Testis (tissue), 3 donors: Measurements from ENCODE around the gene SLC8B1. TPM values are rescaled to one million over a fixed set of nuclear protein-coding genes. Genes with fewer than 3 reads are reported as not detected.

Experiments
- DNase-seq: peaks from one replicate; pipeline ENCODE4 v3.0.0-alpha.2; 2019
- H3K27ac ChIP-seq, 2 donors: fragments of 200-600 bp; sonication (generic); one replicate each; pipeline ENCODE4 v1.5.1; 2019
- H3K27me3 ChIP-seq: fragments of 200-600 bp; sonication (generic); one replicate; pipeline ENCODE4 v1.5.1; 2019
- H3K36me3 ChIP-seq: fragments of 200-600 bp; sonication (generic); one replicate; pipeline ENCODE4 v1.5.1; 2017; ENCODE audit warnings: low read depth; ENCODE audit errors: missing control alignments
- H3K4me1 ChIP-seq: fragments of 200-600 bp; sonication (generic); one replicate; pipeline ENCODE4 v1.5.1; 2019
- H3K4me3 ChIP-seq, 2 donors: fragments of 200-600 bp; sonication (generic); one replicate each; pipeline ENCODE4 v1.5.1; 2017 to 2019
- H3K9me3 ChIP-seq: fragments of 200-600 bp; sonication (generic); one replicate; pipeline ENCODE4 v1.5.1; 2017
- POLR2A ChIP-seq: fragments of 450-650 bp; IDR thresholded peaks from one replicate; pipeline ENCODE4 v1.6.1; 2017; ENCODE audit warnings: antibody characterized with exemption, mild to moderate bottlenecking, moderate library complexity
- WGBS, 2 donors: methylation state at CpG; one replicate each; pipeline ENCODE4 v1.1.5; 2018; 5-methylcytosine and 5-hydroxymethylcytosine counted together
- intact Hi-C: fragments of 100-400 bp; cut with DNase I; formaldehyde crosslinking; loops from one replicate; pipeline ENCODE4 v1.15.1; 2023; ENCODE audit warnings: low total_unique reads
- polyA plus RNA-seq: library from polyadenylated mRNA; stranded (reverse); fragments of 350-450 nt; fragmentation: Illumina TruSeq; extraction: RNeasy Lipid Tissue Mini Kit (QIAGEN cat#74804); gene quantifications from one replicate; pipeline ENCODE4 v1.2.3, GENCODE V29; 2014; ENCODE audit warnings: low read depth, low replicate concordance; ENCODE audit not compliant: insufficient read depth
- total RNA-seq, 2 donors: library from RNA; depleted of rRNA; stranded (reverse); fragments of >200 nt; gene quantifications; one replicate each; pipeline ENCODE4 v1.2.3, GENCODE V29; 2016
- TF ChIP-seq, protein P1 (sequence below), 3 experiments: fragments of 450-650 bp in 2 of 3; fragments of 200-600 bp in 1 of 3; sonication (generic) in 1 of 3; IDR thresholded peaks; one replicate each; pipeline ENCODE4 v1.5.1; 2016 to 2019; ENCODE audit warnings: antibody characterized with exemption in 3 of 3, mild to moderate bottlenecking in 2 of 3, moderate library complexity in 1 of 3

The SLC8B1 gene
- total and polyA plus RNA-seq, 3 donors from 2014 or later = 41.2 to 88.3 (median 78.0) TPM

DNA sequence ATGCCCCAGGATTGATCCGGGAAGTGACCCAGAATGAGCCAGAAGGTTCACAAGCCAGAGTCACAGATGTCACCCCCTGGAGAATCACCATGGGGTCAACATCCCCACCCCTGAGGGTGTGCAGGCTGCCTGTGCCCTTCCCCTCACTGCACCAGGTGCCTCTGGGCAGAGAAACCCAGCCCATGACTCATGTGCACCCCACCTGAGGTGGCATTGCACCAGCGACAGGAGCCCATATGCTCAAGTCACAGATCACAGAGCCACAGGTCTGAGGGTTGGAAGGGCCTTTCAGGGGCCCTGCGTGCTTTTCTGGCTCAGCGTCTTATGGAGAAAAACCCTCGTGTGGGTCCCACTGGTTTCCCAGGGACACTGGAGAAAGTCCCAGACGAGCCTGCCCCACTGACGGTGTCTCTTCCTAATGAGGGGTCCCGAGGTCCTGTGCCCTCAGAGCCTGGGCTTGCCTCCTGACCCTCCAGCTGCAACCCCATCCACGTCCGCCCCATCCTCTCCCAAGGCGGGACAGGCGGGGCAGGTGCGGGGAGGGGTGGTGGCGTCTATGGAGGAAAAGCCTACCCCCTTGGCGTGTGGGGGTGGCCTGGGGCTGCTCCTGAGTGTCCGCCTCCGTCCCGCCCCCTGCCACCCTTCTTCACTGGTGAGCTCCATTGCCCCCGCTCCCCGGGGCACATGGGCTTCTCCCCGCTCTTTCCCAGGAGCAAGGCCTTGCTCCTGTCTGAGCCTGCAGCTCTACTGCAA, 47.6 kb downstream of the SLC8B1 start:
- Histone ChIP-seq H3K27me3 (no peaks in the 10 kb centered on the region), H3K4me3 (no peak overlapping the region), H3K36me3 (no peaks in the 10 kb centered on the region), H3K27ac (no peak overlapping the region), H3K9me3 (no peaks in the 10 kb centered on the region), H3K4me1 (peaks cover 9% of the 10 kb centered on the region)
- no peak for DNase-seq
- 91 to 92% methylated on average over 18 to 21 of the region's 21 CpGs for WGBS, 2 donors
- TF ChIP-seq POLR2A = no peak
- TF ChIP-seq, protein P1, sequence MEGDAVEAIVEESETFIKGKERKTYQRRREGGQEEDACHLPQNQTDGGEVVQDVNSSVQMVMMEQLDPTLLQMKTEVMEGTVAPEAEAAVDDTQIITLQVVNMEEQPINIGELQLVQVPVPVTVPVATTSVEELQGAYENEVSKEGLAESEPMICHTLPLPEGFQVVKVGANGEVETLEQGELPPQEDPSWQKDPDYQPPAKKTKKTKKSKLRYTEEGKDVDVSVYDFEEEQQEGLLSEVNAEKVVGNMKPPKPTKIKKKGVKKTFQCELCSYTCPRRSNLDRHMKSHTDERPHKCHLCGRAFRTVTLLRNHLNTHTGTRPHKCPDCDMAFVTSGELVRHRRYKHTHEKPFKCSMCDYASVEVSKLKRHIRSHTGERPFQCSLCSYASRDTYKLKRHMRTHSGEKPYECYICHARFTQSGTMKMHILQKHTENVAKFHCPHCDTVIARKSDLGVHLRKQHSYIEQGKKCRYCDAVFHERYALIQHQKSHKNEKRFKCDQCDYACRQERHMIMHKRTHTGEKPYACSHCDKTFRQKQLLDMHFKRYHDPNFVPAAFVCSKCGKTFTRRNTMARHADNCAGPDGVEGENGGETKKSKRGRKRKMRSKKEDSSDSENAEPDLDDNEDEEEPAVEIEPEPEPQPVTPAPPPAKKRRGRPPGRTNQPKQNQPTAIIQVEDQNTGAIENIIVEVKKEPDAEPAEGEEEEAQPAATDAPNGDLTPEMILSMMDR (IDR thresholded peaks at IDR 0.05) = no peak
- intact Hi-C loops = no loop called here

DNA sequence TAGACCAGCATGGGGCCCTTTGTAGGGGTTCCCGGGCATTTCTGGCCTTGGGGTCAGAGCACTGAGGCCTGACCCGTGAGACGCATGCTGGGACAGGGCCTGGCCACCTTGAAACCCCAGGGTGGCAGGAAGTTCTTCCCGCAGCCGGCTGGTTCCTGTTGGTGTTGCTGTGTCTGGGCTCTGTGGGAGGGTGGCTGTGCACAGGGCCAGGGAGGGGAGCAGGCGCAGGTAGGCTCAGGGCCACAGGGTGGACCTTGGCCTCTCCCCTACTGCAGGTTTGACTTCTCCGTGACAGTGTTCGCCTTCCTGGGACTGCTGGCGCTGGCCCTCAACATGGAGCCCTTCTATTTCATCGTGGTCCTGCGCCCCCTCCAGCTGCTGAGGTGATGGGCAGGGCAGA, 48.2 kb downstream of the SLC8B1 start:
- Histone ChIP-seq H3K27ac (peak overlapping the region; percentile 15 to 51), H3K4me3 (no peak overlapping the region), H3K36me3 (no peaks in the 10 kb centered on the region), H3K9me3 (no peaks in the 10 kb centered on the region), H3K4me1 (peaks cover 9% of the 10 kb centered on the region), H3K27me3 (no peaks in the 10 kb centered on the region)
- intact Hi-C loops = no loop called here
- 68 to 83% methylated on average over 6 to 11 of the region's 11 CpGs for WGBS, 2 donors
- TF ChIP-seq, protein P1 (IDR thresholded peaks at IDR 0.05) = no peak
- no peak for TF ChIP-seq POLR2A
- DNase-seq = no peak

DNA sequence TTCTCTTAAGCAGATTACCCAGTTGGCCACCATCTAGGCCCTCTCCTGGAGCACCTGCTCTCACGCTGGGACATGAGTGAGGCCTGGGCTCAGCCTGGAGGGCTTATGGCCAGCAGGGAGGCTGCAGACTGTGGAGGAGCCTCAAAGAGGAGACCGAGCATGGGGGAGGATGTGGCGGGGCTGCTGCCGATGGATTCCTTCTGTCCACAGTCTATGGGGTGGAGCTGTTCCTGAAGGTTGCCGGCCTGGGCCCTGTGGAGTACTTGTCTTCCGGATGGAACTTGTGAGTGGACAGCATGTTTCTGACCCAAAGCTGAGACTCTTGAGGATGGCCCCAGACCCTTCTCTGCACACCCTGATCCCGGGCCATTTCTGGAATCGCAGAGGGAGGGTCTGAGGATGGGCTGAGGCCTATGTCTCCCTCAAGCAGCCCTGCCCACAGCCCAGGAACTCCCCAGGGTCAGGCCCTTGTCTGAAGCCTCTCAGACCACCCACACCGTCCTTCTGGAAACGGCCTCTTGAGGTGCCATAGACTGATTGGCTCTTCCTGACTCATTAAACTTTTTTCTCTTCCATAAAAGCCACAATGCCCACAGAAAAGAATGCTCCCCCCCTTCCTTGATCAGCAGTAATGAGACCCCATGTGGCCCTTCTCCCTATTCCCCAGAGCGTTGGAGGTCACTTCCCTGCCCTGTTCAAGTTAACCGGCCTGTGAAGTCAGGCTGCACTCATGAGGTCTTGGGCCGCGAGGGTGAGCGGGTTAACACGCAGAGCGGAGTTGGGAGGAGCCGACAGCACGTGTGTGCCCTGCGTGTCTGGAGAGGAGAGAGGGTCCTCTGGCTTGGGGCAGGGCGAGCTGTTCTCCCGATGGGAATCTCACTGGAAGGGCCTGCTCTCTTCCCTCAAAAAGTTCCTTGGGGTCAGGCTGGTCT, 49.0 kb downstream of the SLC8B1 start:
- peak; percentile 42 for DNase-seq
- H3K4me1 ChIP-seq = peaks cover 9% of the 10 kb centered on the region
- TF ChIP-seq POLR2A = no peak
- TF ChIP-seq, protein P1 (IDR thresholded peaks at IDR 0.05) = no peak
- no peaks in the 10 kb centered on the region for H3K27me3 ChIP-seq
- H3K27ac ChIP-seq = peak overlapping the region in 1 of 2 donors; percentile 51
- WGBS, 2 donors = 63 to 66% methylated on average over 22 of the region's 22 CpGs
- H3K4me3 ChIP-seq = no peak overlapping the region
- no peaks in the 10 kb centered on the region for H3K9me3 ChIP-seq
- H3K36me3 ChIP-seq = no peaks in the 10 kb centered on the region
- intact Hi-C loops = no loop called here

DNA sequence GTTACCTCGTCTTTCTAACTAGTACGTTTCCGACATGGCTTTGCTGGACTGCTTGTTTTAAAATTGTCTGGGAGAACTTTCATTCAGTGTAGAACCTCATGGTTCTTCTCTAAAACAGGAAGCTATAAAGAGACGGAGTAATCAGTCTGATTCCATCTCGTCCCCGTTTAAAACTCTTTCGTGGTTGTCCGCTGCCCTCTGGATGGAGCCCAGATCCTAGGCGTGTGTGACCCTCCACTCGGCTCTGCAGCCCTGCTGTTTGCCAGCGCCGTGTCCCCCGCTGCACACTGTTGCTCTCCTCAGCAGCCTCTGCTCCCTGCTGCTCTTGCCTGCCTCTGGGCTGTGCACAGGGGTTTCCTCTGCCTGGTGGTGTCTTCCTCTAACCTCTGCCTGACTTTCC, 50.2 kb downstream of the SLC8B1 start:
- Histone ChIP-seq H3K27ac (no peak overlapping the region), H3K27me3 (no peaks in the 10 kb centered on the region), H3K9me3 (no peaks in the 10 kb centered on the region), H3K36me3 (no peaks in the 10 kb centered on the region), H3K4me1 (peaks cover 9% of the 10 kb centered on the region), H3K4me3 (no peak overlapping the region)
- no peak for DNase-seq
- WGBS, 2 donors = 61 to 70% methylated on average over 13 of the region's 13 CpGs
- intact Hi-C loops = no loop called here
- TF ChIP-seq, protein P1 (IDR thresholded peaks at IDR 0.05) = no peak
- TF ChIP-seq POLR2A = no peak
